Measurements from ENCODE around the gene RTN3. TPM values are rescaled to one million over a fixed set of nuclear protein-coding genes. Genes with fewer than 3 reads are reported as not detected.

The RTN3 gene
- total RNA-seq, 1 donor, result 70.0 TPM

DNA sequence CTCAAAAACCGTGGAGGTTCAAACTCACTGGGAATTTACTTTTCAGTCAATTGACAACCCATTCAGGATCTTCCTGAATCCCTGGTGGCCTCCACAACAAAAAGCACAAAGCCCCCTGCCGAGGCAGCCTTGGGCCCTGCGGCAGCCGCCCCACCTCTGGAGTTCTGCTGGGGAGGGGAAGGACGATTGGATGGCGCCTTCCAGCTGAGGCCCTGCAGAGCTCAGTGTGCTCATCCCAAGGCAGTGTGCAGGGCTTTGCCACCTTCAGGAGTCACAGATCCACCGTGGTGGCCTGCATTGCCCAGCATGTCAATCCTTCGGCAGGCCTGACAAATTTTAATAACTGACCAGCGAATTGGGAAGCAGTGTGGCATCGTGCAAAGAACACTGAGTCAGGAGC lies 79.9 kb downstream of the RTN3 start:
- no peak for DNase-seq (ENCODE audit: low read depth)
- H3K4me3 ChIP-seq (ENCODE audit: low read depth, low read length), result no peak overlapping the region
- no peak for TF ChIP-seq CTCF (IDR thresholded peaks at IDR 0.05; ENCODE audit: insufficient read depth, low read depth, low read length)

DNA sequence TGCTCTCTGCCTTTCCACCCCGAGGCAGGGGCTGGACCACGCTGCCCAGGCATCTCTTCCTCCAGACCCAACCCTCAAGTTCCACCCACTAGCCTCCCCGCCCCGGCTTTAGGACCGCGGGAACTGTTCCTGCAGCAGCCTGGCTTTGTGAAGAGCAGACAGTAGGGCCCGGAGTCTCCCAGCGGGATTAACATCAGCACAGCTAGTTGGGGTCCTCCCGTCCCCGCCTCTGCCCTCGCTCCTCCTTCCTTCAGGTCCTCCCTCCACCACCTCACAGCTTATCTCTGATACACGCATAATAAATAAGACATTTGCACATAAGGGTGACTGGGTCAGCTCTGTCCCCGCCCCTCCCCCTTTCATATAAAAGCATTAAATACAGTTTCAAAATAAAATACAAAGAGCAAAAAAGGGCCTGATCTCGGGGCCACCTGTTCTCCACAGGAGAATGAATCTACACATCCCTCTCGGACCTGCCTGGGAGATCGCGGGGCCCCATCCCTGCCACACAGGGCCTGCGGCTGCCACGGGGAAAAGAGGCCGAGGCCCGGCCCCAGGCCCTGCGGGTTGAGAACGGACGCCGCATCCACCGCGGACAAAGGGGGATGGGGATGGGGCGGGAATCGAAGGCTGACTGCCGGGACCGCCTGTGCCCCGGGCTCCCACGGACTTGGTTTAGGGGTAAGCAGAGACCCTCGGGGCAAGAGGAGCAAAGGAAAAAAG lies 80.8 kb downstream of the RTN3 start:
- peak overlapping the region; percentile 50 for H3K4me3 ChIP-seq (ENCODE audit: low read depth, low read length)
- no peak for DNase-seq (ENCODE audit: low read depth)
- TF ChIP-seq CTCF (IDR thresholded peaks at IDR 0.05; ENCODE audit: insufficient read depth, low read depth, low read length), result no peak

DNA sequence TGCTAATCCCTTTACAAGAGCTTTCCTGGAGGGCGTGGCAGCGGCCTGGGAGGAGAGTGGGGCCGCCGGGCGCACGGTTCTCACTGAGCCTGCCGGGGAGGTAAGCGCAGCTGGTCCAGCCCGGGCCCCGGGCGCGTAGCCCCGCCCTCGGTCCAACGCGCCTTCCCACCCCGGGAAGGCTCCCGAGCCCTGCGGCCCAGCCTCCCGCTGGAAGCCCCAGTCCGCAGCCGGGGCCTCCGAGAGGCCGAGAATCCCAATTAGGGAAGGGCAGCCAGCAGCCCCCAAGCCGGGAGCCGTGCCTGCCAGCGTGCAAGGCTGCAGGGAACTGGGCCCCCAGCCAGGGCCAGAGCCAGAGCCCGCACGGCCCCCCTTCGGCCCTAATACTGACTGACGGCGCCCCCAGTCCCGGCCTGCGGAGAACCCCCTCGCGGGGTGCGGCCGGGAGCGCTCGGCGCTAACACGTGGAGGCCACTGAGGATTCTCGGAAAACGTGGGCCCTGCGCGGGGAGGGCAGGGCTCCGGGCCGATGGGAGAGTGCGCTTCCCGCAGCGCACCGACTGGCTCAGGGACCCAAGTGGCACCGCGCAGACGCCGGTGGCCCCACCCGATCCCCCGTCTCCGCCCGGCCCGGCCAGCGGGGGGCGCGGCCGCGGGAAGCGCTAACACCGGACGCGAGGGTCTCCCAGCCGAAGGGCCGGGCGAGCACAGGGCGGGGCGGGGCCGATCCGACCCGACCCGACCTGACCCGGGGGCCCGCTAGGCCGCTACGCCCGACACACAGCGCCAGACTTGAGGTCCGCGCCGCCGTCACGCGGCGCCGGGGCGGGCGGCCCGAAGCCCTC lies 81.6 kb downstream of the RTN3 start:
- TF ChIP-seq CTCF (IDR thresholded peaks at IDR 0.05; ENCODE audit: insufficient read depth, low read depth, low read length), result no peak
- DNase-seq (ENCODE audit: low read depth), result peak; percentile 62
- H3K4me3 ChIP-seq (ENCODE audit: low read depth, low read length), result peak overlapping the region; percentile 50

- H3K4me3 ChIP-seq (ENCODE audit: low read depth, low read length), result peak overlapping the region; percentile 30
- DNase-seq (ENCODE audit: low read depth), result no peak
- no peak for TF ChIP-seq CTCF (IDR thresholded peaks at IDR 0.05; ENCODE audit: insufficient read depth, low read depth, low read length)
Observed at GRCh38 chr11:63763496-63764339, 82.4 kb downstream of the RTN3 start.

- no peak for TF ChIP-seq CTCF (IDR thresholded peaks at IDR 0.05; ENCODE audit: insufficient read depth, low read depth, low read length)
- no peak for DNase-seq (ENCODE audit: low read depth)
- H3K4me3 ChIP-seq (ENCODE audit: low read depth, low read length), result no peak overlapping the region
Observed at GRCh38 chr11:63764340-63764678, 83.0 kb downstream of the RTN3 start.

DNA sequence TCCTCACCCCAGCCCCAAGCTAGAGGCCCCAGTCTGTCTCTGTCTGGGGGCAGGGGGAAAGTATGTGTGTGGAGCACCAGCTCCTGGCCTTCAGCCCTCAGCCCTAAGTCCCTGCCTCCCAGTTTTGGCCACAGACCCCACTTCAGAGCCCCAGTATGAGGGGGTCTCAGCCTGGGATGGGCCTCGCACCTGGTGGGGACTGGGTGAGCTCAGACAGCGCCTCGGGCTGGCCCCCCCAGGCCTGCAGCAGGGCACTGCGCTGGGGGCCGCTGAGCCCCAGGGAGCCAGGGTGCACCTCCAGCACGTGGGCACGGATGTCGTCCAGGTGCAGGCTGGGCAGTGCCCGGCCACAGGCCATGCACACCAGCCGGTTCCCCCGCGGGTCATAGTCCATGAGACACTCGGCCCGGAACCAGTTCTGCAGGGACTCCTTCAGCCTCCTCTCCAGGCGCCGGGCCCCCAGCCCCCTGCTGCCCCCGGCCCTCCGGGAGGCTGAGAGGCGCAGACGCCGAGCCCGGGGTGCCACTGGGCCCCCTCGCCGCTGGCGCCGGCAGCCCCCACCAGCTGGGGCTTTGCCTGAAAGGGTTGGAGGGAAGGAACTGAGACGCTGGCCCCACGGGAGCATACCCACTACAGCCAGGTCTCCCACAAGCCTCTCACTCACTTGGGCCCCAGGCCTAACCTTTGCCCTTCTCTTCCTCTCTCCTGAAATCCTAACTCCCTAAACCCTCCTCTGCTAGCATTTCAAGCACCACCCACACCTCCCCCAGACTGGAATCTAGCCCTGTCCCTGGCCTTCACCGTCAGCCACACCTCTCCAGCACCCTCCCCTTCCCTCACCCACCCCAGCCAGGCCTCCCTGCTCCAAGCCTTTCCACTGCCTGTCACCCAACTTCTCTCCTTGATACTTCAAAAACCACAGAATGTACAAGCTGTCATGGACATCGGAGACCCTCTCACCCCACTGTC lies 83.7 kb downstream of the RTN3 start:
- TF ChIP-seq CTCF (IDR thresholded peaks at IDR 0.05; ENCODE audit: insufficient read depth, low read depth, low read length), result no peak
- no peak overlapping the region for H3K4me3 ChIP-seq (ENCODE audit: low read depth, low read length)
- peak; percentile 32 for DNase-seq (ENCODE audit: low read depth)

All from fibroblast of villous mesenchyme (primary cell).